ENCODE measurements around the gene SAP130. TPM values are rescaled to one million over a fixed set of nuclear protein-coding genes. Genes with fewer than 3 reads are reported as not detected.
A peak's percentile ranks its signal among the peaks of the same experiment; 100 is the strongest.

The SAP130 gene
- total RNA-seq, 4 donors from 2014 or later = 14.7 to 19.9 (median 18.2) TPM

DNA sequence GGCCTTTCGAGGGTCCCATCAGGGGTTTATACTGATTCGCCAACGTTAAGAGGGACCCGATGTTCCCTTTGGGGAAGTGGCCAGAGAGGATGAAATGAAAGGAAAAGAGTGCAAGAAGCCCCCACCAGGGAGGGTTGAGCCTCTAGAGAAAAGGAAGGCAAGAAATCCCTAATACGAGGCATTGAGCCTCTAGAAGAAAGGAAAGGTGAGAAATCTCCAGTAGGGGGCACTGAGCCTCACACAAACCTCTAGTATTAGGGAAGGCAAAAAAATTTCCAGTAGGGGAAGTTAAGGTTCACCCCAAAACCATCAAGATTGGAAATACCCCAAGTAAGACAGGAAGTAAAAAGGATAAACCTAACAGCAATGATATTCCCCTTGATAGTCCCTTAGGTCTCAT is 9.8 kb upstream of the SAP130 start:
- Histone ChIP-seq H3K27ac (no peak overlapping the region), H3K9me3 (peaks cover 17% of the 10 kb centered on the region), H3K4me3 (no peak overlapping the region), H3K4me1 (no peaks in the 10 kb centered on the region), H3K27me3 (no peaks in the 10 kb centered on the region), H3K36me3 (no peaks in the 10 kb centered on the region)
- DNase-seq (ENCODE audit: low spot score in 2 of 2) = no peak
- WGBS = 90% methylated on average over 5 of the region's 5 CpGs
- no peak for TF ChIP-seq POLR2A (IDR thresholded peaks at IDR 0.05)

- Histone ChIP-seq H3K4me3 (no peak overlapping the region), H3K9me3 (peaks cover 18% of the 10 kb centered on the region), H3K36me3 (no peaks in the 10 kb centered on the region), H3K4me1 (no peaks in the 10 kb centered on the region), H3K27me3 (no peaks in the 10 kb centered on the region), H3K27ac (no peak overlapping the region)
- 91% methylated on average over 10 of the region's 10 CpGs for WGBS
- no peak for DNase-seq (ENCODE audit: low spot score in 2 of 2)
- TF ChIP-seq EP300 (IDR thresholded peaks at IDR 0.05) (no peak), POLR2AphosphoS5 (IDR thresholded peaks at IDR 0.05) (no peak), POLR2A (IDR thresholded peaks at IDR 0.05) (no peak), CTCF (IDR thresholded peaks at IDR 0.05) (no peak)
Measured at GRCh38 chr2:128036748-128037607, 9.1 kb upstream of the SAP130 start.

DNA sequence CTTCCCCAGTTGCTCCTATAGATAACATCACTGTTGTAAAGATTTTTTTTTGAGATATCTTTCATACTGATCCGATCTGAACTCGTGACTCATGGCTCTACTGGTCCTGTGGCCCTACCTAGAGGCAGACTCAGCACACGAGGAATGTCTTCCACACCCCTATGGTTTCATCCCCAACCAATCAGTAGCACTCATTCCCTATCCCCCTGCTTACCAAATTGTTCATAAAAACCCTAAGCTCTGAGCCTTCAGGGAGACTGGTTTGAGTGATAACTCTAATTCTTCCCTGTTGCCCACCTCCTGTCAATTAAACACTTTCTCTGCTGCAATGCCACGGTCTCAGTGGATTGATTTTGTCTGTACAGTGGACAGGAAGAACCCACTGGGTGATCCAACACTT is 4.2 kb upstream of the SAP130 start:
- no peak overlapping the region for H3K4me3 ChIP-seq
- H3K27me3 ChIP-seq = no peaks in the 10 kb centered on the region
- no peak for DNase-seq (ENCODE audit: low spot score in 2 of 2)
- 65% methylated on average over 4 of the region's 4 CpGs for WGBS
- H3K9me3 ChIP-seq = peaks cover 14% of the 10 kb centered on the region
- peaks cover 9% of the 10 kb centered on the region for H3K4me1 ChIP-seq
- TF ChIP-seq CTCF (IDR thresholded peaks at IDR 0.05) = no peak
- no peaks in the 10 kb centered on the region for H3K36me3 ChIP-seq
- no peak overlapping the region for H3K27ac ChIP-seq

DNA sequence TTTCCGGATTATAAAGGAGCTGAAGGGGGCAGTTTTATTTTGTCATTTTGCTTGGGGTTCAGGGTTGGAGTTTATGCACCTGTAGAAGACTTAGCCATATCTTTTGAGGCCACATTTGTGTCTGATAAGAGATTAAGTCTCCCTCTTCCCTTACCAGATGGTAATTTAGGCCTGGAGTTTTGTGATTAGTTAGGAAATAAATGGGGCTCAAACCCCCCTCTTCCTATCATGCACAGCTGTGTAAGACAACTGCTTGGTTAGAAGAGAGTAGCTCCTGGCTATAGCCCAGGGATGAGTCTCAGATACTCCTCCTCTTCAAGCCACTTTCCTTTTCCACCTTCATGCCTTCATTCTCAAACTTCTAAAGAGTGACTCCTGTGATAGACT is 802 bp upstream of the SAP130 start:
- Histone ChIP-seq H3K4me1 (peaks cover 21% of the 10 kb centered on the region), H3K36me3 (no peaks in the 10 kb centered on the region), H3K27me3 (no peaks in the 10 kb centered on the region), H3K9me3 (peaks cover 6% of the 10 kb centered on the region), H3K27ac (peak overlapping the region; percentile 95), H3K4me3 (peak overlapping the region; percentile 94)
- no peak for TF ChIP-seq POLR2A (IDR thresholded peaks at IDR 0.05)
- no peak for TF ChIP-seq POLR2AphosphoS5 (IDR thresholded peaks at IDR 0.05)
- TF ChIP-seq EP300 (IDR thresholded peaks at IDR 0.05) = no peak
- no peak for TF ChIP-seq CTCF (IDR thresholded peaks at IDR 0.05)
- 14% methylated on average over 1 of the region's 1 CpG for WGBS
- no peak for DNase-seq (ENCODE audit: low spot score in 2 of 2)

DNA sequence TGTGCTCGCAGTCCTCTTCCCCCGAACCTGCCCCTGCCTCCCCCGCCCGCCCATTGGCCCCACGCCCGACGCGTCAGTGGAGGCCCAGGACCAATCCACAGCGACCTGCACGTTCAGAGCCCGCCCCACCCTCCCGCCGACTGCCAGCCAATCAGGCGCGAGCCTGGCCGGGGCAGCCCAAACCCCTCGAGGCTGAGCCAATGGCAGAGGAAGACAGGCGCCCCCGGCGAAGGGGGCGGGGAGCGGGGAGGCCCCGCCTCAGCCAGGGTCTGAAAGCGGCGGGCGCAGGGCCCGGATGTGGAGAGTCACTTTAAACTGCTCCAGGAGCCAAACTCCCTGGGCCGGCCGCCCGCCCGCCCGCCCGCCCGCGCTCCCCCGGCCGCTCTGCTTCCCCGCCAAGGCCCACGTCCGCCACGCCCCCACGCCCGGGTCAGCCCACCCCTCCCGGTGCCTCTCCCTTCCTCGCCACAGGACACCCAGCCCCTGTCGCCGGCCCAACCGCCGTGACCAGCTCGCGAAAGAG is 520 bp downstream of the SAP130 start:
- Histone ChIP-seq H3K27me3 (no peaks in the 10 kb centered on the region), H3K4me3 (peak overlapping the region; percentile 94), H3K9me3 (peaks cover 4% of the 10 kb centered on the region), H3K36me3 (no peaks in the 10 kb centered on the region), H3K27ac (peak overlapping the region; percentile 95), H3K4me1 (peaks cover 21% of the 10 kb centered on the region)
- no peak for TF ChIP-seq POLR2AphosphoS5 (IDR thresholded peaks at IDR 0.05)
- peak; percentile 100 for DNase-seq (ENCODE audit: low spot score in 2 of 2)
- 0% methylated on average over 3 of the region's 51 CpGs for WGBS

DNA sequence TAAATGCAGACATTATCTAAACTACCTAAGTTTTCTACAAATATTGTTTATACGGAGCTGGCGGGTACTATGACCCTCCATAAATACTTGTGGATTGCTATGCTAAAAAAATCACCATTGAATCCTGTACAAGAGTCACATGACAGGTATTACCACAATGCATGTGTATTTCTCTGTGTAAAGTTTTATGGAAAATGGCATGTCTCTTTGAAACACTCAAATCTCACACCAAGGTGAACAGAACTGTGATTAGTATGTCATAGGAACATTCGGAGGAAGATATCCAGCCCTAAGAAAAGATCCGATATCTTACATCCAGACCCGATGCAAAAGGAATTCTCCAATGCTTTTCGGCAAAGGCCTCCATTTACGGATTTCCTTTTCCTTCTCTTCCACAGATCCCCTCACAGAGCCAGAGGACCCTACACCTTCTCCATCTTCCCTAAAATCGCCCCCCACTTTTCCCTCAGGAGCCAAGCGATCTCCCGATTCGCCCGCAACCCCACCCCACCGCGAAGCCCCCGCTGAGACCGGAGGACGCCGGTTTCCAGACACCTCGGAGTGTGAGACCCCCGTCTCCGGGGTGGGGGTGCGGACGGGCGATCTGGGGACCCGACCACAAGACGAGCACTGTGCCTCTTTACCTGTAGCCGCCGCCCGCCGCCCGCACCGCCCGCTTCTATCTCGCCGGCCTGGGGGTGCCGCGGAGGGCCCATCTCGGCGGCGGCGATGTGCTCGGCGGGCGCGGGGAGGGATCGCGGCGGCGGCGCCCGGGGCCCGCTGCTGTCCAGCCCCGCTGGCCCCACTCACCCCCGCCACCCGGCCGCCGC is 1.2 kb downstream of the SAP130 start:
- Histone ChIP-seq H3K9me3 (no peaks in the 10 kb centered on the region), H3K27me3 (no peaks in the 10 kb centered on the region), H3K36me3 (no peaks in the 10 kb centered on the region), H3K27ac (peak overlapping the region; percentile 95), H3K4me1 (peaks cover 21% of the 10 kb centered on the region), H3K4me3 (peak overlapping the region; percentile 94)
- peak; percentile 80 for DNase-seq (ENCODE audit: low spot score in 2 of 2)
- WGBS = 1% methylated on average over 34 of the region's 57 CpGs
- TF ChIP-seq EP300 (IDR thresholded peaks at IDR 0.05) (peak; percentile 16), POLR2A (IDR thresholded peaks at IDR 0.05) (no peak), POLR2AphosphoS5 (IDR thresholded peaks at IDR 0.05) (no peak)

Measured in suprapubic skin (tissue), 4 donors.